Measurements from ENCODE around the gene ZP1. TPM values are rescaled to one million over a fixed set of nuclear protein-coding genes. Genes with fewer than 3 reads are reported as not detected.

ZP1 gene
- total and polyA plus RNA-seq, 10 of the 15 experiments (the other 5 are each of a cell fraction or from before 2014, with no cell fraction given), result not detected

GRCh38 chr11:60906132-60906972 lies 39.0 kb downstream of the ZP1 start, which contains the start of gene PRPF19 (continued):
- TF ChIP-seq SKIL (IDR thresholded peaks at IDR 0.05; ENCODE audit: low read depth, poor library complexity, severe bottlenecking) (no peak), IRF5 (IDR thresholded peaks at IDR 0.05; ENCODE audit: borderline replicate concordance) (no peak), NR2C2 (IDR thresholded peaks at IDR 0.05; ENCODE audit: borderline replicate concordance, control insufficient read depth, insufficient read length, low read depth) (no peak), TBL1XR1 (IDR thresholded peaks at IDR 0.05; ENCODE audit: low read depth, low read length) (peak; percentile 31; the same call in 1 of the 2 replicates), ZNF274 (IDR thresholded peaks at IDR 0.05; ENCODE audit: insufficient read depth, insufficient read length) (no peak), BCL3 (IDR thresholded peaks at IDR 0.05; ENCODE audit: borderline replicate concordance, insufficient read depth, low read depth, low read length, poor library complexity, severe bottlenecking) (no peak), TCF12 (IDR thresholded peaks at IDR 0.05; ENCODE audit: low read depth, low read length) (0 out of 2 replicates have a peak, but pooled peaks have one; percentile 26), ATF7 (IDR thresholded peaks at IDR 0.05; ENCODE audit: low read depth) (no peak), RBBP5 (conservative IDR thresholded peaks at IDR 0.05) (no peak)
